ENCODE results near the gene TMEM245. TPM values are rescaled to one million over a fixed set of nuclear protein-coding genes. Genes with fewer than 3 reads are reported as not detected.
"Not testable (repeated sequence)": the region's sequence is repeated elsewhere in the genome, so short reads cannot be mapped to it uniquely, and the experiment has no call there.

TMEM245 gene
- polyA plus RNA-seq, 2 donors: 4.0 to 7.4 TPM

- H3K27me3 ChIP-seq (ENCODE audit: control insufficient read depth in 1 of 2, insufficient read depth in 2 of 2, low read length in 2 of 2): no peaks in the 10 kb centered on the region
- H3K4me3 ChIP-seq (ENCODE audit: low read depth in 1 of 2, low read length in 2 of 2): no peak overlapping the region
- no peaks in the 10 kb centered on the region for H3K9me3 ChIP-seq (ENCODE audit: control insufficient read depth in 2 of 2, insufficient read depth in 1 of 2, low read depth in 1 of 2, low read length in 1 of 2)
- H3K36me3 ChIP-seq (ENCODE audit: control insufficient read depth in 2 of 2, insufficient read depth in 2 of 2, low read length in 1 of 2): no peaks in the 10 kb centered on the region
- no peaks in the 10 kb centered on the region for H3K4me1 ChIP-seq (ENCODE audit: control insufficient read depth in 2 of 2, insufficient read depth in 2 of 2, low read length in 1 of 2)
- H3K27ac ChIP-seq (ENCODE audit: low read depth in 2 of 2, low read length in 1 of 2): no peak overlapping the region
- 89 to 95% methylated on average over 2 of the region's 2 CpGs for whole genome bisulfite sequencing, 2 donors
These were observed 18.7 kb upstream of the TMEM245 start for GRCh38 chr9:109138421-109138820.

DNA sequence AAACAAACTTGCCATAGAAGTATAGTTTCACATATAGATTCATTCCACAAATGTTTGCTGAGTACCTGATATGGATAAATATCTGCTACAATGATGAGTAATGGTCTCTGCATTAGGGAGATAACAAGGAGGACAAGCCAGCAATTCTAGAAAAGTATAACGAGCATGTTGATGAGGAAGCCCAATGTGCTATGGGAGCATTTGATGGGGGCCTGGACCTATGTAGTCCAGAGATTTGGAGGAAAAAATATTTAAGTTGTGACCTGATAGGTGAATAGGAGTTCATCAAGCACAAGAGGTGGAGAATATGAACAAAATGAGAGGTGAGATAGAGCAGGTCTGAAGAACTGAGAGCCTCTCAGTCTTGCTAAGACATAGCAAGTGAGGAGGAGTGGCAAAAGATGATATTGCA lies 14.4 kb upstream of the TMEM245 start:
- Histone ChIP-seq H3K27me3 (ENCODE audit: control insufficient read depth in 1 of 2, insufficient read depth in 2 of 2, low read length in 2 of 2) (no peaks in the 10 kb centered on the region), H3K36me3 (ENCODE audit: control insufficient read depth in 2 of 2, insufficient read depth in 2 of 2, low read length in 1 of 2) (no peaks in the 10 kb centered on the region), H3K27ac (ENCODE audit: low read depth in 2 of 2, low read length in 1 of 2) (no peak overlapping the region), H3K4me1 (ENCODE audit: control insufficient read depth in 2 of 2, insufficient read depth in 2 of 2, low read length in 1 of 2) (no peaks in the 10 kb centered on the region), H3K4me3 (ENCODE audit: low read depth in 1 of 2, low read length in 2 of 2) (no peak overlapping the region), H3K9me3 (ENCODE audit: control insufficient read depth in 2 of 2, insufficient read depth in 1 of 2, low read depth in 1 of 2, low read length in 1 of 2) (no peaks in the 10 kb centered on the region)
- 90 to 93% methylated on average over 1 of the region's 1 CpG for WGBS, 2 donors

DNA sequence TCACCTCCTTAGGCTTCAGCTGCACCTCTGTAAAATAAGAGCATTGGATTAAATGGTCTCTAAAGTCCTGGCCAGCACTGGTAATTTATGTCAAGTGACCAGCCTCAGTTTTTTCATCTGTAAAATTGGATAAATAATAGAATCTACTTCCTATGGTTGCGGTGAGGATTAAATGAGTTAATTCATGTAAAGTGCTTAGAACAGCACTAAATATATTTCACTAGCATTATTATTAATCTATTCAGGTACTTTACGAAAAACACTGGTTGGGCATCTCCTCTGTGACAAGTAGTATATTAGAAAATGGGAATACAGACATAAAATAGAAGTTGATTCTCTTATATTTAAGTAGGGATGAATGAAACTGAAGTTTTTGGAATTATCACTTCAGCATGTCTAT lies 13.8 kb upstream of the TMEM245 start:
- Histone ChIP-seq H3K4me3 (ENCODE audit: low read depth in 1 of 2, low read length in 2 of 2) (no peak overlapping the region), H3K36me3 (ENCODE audit: control insufficient read depth in 2 of 2, insufficient read depth in 2 of 2, low read length in 1 of 2) (no peaks in the 10 kb centered on the region), H3K27ac (ENCODE audit: low read depth in 2 of 2, low read length in 1 of 2) (no peak overlapping the region), H3K27me3 (ENCODE audit: control insufficient read depth in 1 of 2, insufficient read depth in 2 of 2, low read length in 2 of 2) (no peaks in the 10 kb centered on the region), H3K4me1 (ENCODE audit: control insufficient read depth in 2 of 2, insufficient read depth in 2 of 2, low read length in 1 of 2) (no peaks in the 10 kb centered on the region), H3K9me3 (ENCODE audit: control insufficient read depth in 2 of 2, insufficient read depth in 1 of 2, low read depth in 1 of 2, low read length in 1 of 2) (no peaks in the 10 kb centered on the region)
- 89 to 94% methylated on average over 2 of the region's 2 CpGs for WGBS, 2 donors

GRCh38 chr9:109132567-109133021 lies 12.8 kb upstream of the TMEM245 start:
- no peaks in the 10 kb centered on the region for H3K27me3 ChIP-seq (ENCODE audit: control insufficient read depth in 1 of 2, insufficient read depth in 2 of 2, low read length in 2 of 2)
- H3K4me1 ChIP-seq (ENCODE audit: control insufficient read depth in 2 of 2, insufficient read depth in 2 of 2, low read length in 1 of 2): no peaks in the 10 kb centered on the region
- H3K4me3 ChIP-seq (ENCODE audit: low read depth in 1 of 2, low read length in 2 of 2): no peak overlapping the region
- H3K9me3 ChIP-seq (ENCODE audit: control insufficient read depth in 2 of 2, insufficient read depth in 1 of 2, low read depth in 1 of 2, low read length in 1 of 2): no peaks in the 10 kb centered on the region
- H3K27ac ChIP-seq (ENCODE audit: low read depth in 2 of 2, low read length in 1 of 2): no peak overlapping the region
- H3K36me3 ChIP-seq (ENCODE audit: control insufficient read depth in 2 of 2, insufficient read depth in 2 of 2, low read length in 1 of 2): no peaks in the 10 kb centered on the region
- WGBS, 2 donors: 55 to 58% methylated on average over 2 of the region's 2 CpGs

- H3K27me3 ChIP-seq (ENCODE audit: control insufficient read depth in 1 of 2, insufficient read depth in 2 of 2, low read length in 2 of 2): no peaks in the 10 kb centered on the region
- H3K36me3 ChIP-seq (ENCODE audit: control insufficient read depth in 2 of 2, insufficient read depth in 2 of 2, low read length in 1 of 2): no peaks in the 10 kb centered on the region
- H3K9me3 ChIP-seq (ENCODE audit: control insufficient read depth in 2 of 2, insufficient read depth in 1 of 2, low read depth in 1 of 2, low read length in 1 of 2): no peaks in the 10 kb centered on the region
- H3K4me3 ChIP-seq (ENCODE audit: low read depth in 1 of 2, low read length in 2 of 2): no peak overlapping the region
- H3K4me1 ChIP-seq (ENCODE audit: control insufficient read depth in 2 of 2, insufficient read depth in 2 of 2, low read length in 1 of 2): no peaks in the 10 kb centered on the region
- WGBS, 2 donors: 74 to 83% methylated on average over 6 of the region's 6 CpGs
- no peak overlapping the region for H3K27ac ChIP-seq (ENCODE audit: low read depth in 2 of 2, low read length in 1 of 2)
These were observed 9.9 kb upstream of the TMEM245 start for GRCh38 chr9:109129470-109130197.

DNA sequence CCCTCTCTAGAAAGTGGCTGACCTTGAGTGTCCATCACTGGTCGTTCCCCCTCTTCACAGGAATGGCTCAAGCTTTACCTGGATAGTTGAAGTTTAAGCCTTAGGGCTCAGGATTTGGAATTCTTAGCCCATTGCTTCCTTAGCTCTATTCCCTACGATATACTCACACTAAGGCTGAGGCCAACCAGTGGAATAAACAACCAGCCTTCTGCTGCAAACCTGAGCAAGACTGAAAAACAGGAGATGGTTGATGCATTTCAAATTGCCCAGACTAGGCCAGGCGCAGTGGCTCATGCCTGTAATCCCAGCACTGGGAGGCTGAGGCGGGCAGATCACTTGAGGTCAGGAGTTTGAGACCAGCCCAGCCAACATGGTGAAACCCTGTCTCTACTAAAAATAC lies 6.9 kb upstream of the TMEM245 start:
- not testable (repeated sequence) for H3K9me3 ChIP-seq (ENCODE audit: control insufficient read depth in 2 of 2, insufficient read depth in 1 of 2, low read depth in 1 of 2, low read length in 1 of 2); H3K4me3 ChIP-seq (ENCODE audit: low read depth in 1 of 2, low read length in 2 of 2); H3K27ac ChIP-seq (ENCODE audit: low read depth in 2 of 2, low read length in 1 of 2); H3K4me1 ChIP-seq (ENCODE audit: control insufficient read depth in 2 of 2, insufficient read depth in 2 of 2, low read length in 1 of 2); H3K27me3 ChIP-seq (ENCODE audit: control insufficient read depth in 1 of 2, insufficient read depth in 2 of 2, low read length in 2 of 2); H3K36me3 ChIP-seq (ENCODE audit: control insufficient read depth in 2 of 2, insufficient read depth in 2 of 2, low read length in 1 of 2)
- 79 to 81% methylated on average over 4 of the region's 4 CpGs for WGBS, 2 donors

DNA sequence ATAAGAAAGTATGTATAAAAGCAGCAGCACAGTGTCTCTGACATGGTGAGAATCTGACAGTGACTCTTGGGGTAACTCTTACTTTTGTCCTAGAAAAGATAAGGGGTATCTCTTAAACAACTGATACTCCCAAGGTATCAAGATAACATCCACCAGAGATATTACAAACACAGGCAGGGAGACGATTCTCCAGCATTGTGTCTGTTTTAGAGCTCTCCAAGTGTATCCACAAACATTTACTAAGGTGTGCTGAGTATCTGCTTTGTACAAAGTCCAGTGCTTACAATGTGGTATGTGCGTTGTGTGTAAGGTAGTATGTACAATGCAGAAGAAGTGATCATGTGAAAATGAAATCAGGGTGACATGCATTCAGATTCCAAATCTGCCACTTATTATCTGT lies 4.4 kb upstream of the TMEM245 start:
- H3K9me3 ChIP-seq (ENCODE audit: control insufficient read depth in 2 of 2, insufficient read depth in 1 of 2, low read depth in 1 of 2, low read length in 1 of 2): no peaks in the 10 kb centered on the region
- H3K36me3 ChIP-seq (ENCODE audit: control insufficient read depth in 2 of 2, insufficient read depth in 2 of 2, low read length in 1 of 2): no peaks in the 10 kb centered on the region
- H3K4me1 ChIP-seq (ENCODE audit: control insufficient read depth in 2 of 2, insufficient read depth in 2 of 2, low read length in 1 of 2): no peaks in the 10 kb centered on the region
- no peak overlapping the region for H3K27ac ChIP-seq (ENCODE audit: low read depth in 2 of 2, low read length in 1 of 2)
- H3K27me3 ChIP-seq (ENCODE audit: control insufficient read depth in 1 of 2, insufficient read depth in 2 of 2, low read length in 2 of 2): no peaks in the 10 kb centered on the region
- 63 to 67% methylated on average over 2 of the region's 2 CpGs for WGBS, 2 donors
- H3K4me3 ChIP-seq (ENCODE audit: low read depth in 1 of 2, low read length in 2 of 2): no peak overlapping the region

DNA sequence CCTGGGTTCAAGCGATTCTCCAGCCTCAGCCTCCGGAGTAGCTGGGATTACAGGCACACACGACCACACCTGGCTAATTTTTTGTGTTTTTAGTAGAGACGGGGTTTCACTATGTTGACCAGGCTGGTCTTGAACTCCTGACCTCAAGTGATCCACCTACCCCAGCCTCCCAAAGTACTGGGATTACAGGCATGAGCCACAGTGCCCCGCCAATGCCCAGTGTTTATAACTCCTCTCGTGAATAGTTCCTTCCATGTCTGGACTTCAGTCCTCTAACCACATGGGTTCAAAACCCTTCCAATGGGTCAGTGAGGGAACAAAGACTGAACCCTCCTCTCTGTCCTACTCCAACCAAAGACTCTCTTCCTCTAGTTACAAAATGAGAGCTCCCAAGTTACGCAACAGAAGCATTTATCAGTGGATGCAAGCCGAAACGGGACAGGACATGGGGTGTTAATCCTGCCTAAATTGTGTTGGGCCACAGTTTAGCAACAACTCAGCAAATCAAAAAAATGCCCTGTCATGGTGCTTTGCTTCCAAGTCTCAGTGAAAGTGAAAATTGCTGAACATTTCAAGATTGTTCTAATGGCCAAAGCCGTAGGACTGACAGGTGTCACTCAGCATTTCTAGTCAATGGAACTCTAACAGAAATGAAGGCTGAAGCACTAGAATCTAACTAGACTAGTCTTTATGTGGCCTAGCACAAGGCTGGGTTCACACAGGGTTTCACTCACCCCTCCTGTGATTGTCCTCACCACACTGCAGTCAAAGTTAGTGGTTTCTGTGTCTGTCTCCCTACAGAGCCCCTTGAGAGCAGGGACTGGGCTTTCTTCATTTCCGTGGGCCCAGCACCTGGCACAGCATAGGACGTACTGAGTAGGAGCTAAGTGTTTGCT lies 3.2 kb upstream of the TMEM245 start:
- H3K27ac ChIP-seq (ENCODE audit: low read depth in 2 of 2, low read length in 1 of 2): no peak overlapping the region
- no peaks in the 10 kb centered on the region for H3K4me1 ChIP-seq (ENCODE audit: control insufficient read depth in 2 of 2, insufficient read depth in 2 of 2, low read length in 1 of 2)
- 76 to 80% methylated on average over 12 of the region's 12 CpGs for WGBS, 2 donors
- H3K27me3 ChIP-seq (ENCODE audit: control insufficient read depth in 1 of 2, insufficient read depth in 2 of 2, low read length in 2 of 2): no peaks in the 10 kb centered on the region
- no peaks in the 10 kb centered on the region for H3K36me3 ChIP-seq (ENCODE audit: control insufficient read depth in 2 of 2, insufficient read depth in 2 of 2, low read length in 1 of 2)
- no peak overlapping the region for H3K4me3 ChIP-seq (ENCODE audit: low read depth in 1 of 2, low read length in 2 of 2)
- H3K9me3 ChIP-seq (ENCODE audit: control insufficient read depth in 2 of 2, insufficient read depth in 1 of 2, low read depth in 1 of 2, low read length in 1 of 2): no peaks in the 10 kb centered on the region

GRCh38 chr9:109121232-109121796 lies 1.6 kb upstream of the TMEM245 start:
- H3K9me3 ChIP-seq (ENCODE audit: control insufficient read depth in 2 of 2, insufficient read depth in 1 of 2, low read depth in 1 of 2, low read length in 1 of 2): no peaks in the 10 kb centered on the region
- H3K27ac ChIP-seq (ENCODE audit: low read depth in 2 of 2, low read length in 1 of 2): no peak overlapping the region
- peaks cover 0 to 2% of the 10 kb centered on the region in 2 donors for H3K4me1 ChIP-seq (ENCODE audit: control insufficient read depth in 2 of 2, insufficient read depth in 2 of 2, low read length in 1 of 2)
- 79 to 81% methylated on average over 11 of the region's 11 CpGs for WGBS, 2 donors
- no peaks in the 10 kb centered on the region for H3K27me3 ChIP-seq (ENCODE audit: control insufficient read depth in 1 of 2, insufficient read depth in 2 of 2, low read length in 2 of 2)
- H3K4me3 ChIP-seq (ENCODE audit: low read depth in 1 of 2, low read length in 2 of 2): no peak overlapping the region
- H3K36me3 ChIP-seq (ENCODE audit: control insufficient read depth in 2 of 2, insufficient read depth in 2 of 2, low read length in 1 of 2): no peaks in the 10 kb centered on the region
